Measurements from ENCODE around the gene DIP2C. TPM values are rescaled to one million over a fixed set of nuclear protein-coding genes. Genes with fewer than 3 reads are reported as not detected.

The DIP2C gene
- total RNA-seq, 2 experiments from 2014 or later = 0.85 to 0.95 TPM

DNA sequence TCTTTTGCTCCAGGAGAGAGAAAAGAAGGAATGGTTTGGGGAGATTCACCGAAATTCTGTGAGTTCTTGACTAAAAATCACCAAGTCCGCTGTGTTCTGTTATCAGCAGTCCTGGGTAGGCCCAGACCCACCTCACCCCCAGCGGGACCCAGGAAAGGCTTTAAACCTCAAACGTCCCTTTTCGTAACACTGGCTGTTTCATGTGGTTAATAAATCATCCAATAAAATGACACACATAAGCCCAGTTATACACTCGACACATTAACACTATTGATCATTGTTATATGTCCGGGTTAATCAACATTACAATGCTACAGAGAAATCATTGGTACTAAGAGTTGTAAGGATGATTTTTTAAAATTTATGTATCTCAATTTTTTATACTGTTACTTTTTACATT is 25.2 kb downstream of the DIP2C start:
- POLR2A ChIA-PET = no interaction called here
- intact Hi-C loops (cut with micrococcal nuclease) = no loop called here
- H3K9me3 Mint-ChIP-seq = no peaks in the 10 kb centered on the region
- CTCF ChIA-PET = no interaction called here
- peaks cover 2% of the 10 kb centered on the region for H3K27me3 Mint-ChIP-seq
- no peak overlapping the region for H3K4me3 Mint-ChIP-seq
- DNase-seq = no peak
- TF ChIP-seq, protein P1, sequence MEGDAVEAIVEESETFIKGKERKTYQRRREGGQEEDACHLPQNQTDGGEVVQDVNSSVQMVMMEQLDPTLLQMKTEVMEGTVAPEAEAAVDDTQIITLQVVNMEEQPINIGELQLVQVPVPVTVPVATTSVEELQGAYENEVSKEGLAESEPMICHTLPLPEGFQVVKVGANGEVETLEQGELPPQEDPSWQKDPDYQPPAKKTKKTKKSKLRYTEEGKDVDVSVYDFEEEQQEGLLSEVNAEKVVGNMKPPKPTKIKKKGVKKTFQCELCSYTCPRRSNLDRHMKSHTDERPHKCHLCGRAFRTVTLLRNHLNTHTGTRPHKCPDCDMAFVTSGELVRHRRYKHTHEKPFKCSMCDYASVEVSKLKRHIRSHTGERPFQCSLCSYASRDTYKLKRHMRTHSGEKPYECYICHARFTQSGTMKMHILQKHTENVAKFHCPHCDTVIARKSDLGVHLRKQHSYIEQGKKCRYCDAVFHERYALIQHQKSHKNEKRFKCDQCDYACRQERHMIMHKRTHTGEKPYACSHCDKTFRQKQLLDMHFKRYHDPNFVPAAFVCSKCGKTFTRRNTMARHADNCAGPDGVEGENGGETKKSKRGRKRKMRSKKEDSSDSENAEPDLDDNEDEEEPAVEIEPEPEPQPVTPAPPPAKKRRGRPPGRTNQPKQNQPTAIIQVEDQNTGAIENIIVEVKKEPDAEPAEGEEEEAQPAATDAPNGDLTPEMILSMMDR (IDR thresholded peaks at IDR 0.05) = no peak
- no peak for ATAC-seq
- H3K4me1 Mint-ChIP-seq (ENCODE audit: low read depth) = peaks cover 3% of the 10 kb centered on the region
- no peaks in the 10 kb centered on the region for H3K36me3 Mint-ChIP-seq (ENCODE audit: low read depth)
- no peak overlapping the region for H3K27ac Mint-ChIP-seq

DNA sequence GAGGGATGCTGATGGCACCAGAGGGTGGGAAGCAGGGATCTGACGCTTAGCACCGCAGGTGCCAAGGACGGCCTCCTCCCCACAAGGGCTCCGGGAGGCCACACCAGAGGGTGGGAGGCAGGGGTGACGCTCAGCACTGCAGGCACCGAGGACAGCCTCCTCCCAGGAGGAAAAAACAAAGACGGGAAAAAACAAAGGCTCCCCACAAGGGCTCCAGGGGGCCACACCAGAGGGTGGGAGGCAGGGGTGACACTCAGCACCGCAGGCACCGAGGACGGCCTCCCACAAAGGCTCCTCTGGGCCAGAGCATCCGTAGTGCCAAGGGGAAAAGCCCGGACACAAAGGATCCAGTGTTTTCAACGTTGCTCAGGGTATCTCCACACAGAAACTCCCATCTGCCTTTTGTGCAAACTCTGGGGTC is 25.6 kb downstream of the DIP2C start:
- TF ChIP-seq, protein P1 (IDR thresholded peaks at IDR 0.05) = no peak
- no peak overlapping the region for H3K27ac Mint-ChIP-seq
- CTCF ChIA-PET = no interaction called here
- H3K27me3 Mint-ChIP-seq = peaks cover 3% of the 10 kb centered on the region
- no peak for ATAC-seq
- no peak overlapping the region for H3K4me3 Mint-ChIP-seq
- intact Hi-C loops (cut with micrococcal nuclease) = no loop called here
- H3K36me3 Mint-ChIP-seq (ENCODE audit: low read depth) = no peaks in the 10 kb centered on the region
- H3K4me1 Mint-ChIP-seq (ENCODE audit: low read depth) = peaks cover 3% of the 10 kb centered on the region
- no peak for DNase-seq
- no peaks in the 10 kb centered on the region for H3K9me3 Mint-ChIP-seq
- POLR2A ChIA-PET = no interaction called here

DNA sequence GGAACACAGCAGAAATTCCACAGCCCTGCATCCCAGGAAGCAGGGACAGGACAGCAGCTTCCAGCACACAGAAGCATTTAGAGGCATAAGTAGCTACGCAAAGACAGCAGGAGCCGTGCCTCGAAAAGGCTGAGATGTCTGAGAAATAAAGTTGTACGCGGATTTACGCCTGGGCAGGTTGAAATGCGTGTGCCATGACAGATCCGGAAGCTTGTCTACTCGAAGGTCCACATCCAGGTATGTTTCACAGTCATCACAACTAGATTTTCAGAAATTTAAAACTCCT is 26.1 kb downstream of the DIP2C start:
- no peak overlapping the region for H3K27ac Mint-ChIP-seq
- H3K4me1 Mint-ChIP-seq (ENCODE audit: low read depth) = peaks cover 3% of the 10 kb centered on the region
- no peak for ATAC-seq
- TF ChIP-seq, protein P1 (IDR thresholded peaks at IDR 0.05) = no peak
- DNase-seq = no peak
- H3K27me3 Mint-ChIP-seq = peaks cover 4% of the 10 kb centered on the region
- no peaks in the 10 kb centered on the region for H3K9me3 Mint-ChIP-seq
- H3K4me3 Mint-ChIP-seq = no peak overlapping the region
- no peaks in the 10 kb centered on the region for H3K36me3 Mint-ChIP-seq (ENCODE audit: low read depth)
- ChIA-PET CTCF (no interaction called here), POLR2A (no interaction called here)
- intact Hi-C loops (cut with micrococcal nuclease) = no loop called here

DNA sequence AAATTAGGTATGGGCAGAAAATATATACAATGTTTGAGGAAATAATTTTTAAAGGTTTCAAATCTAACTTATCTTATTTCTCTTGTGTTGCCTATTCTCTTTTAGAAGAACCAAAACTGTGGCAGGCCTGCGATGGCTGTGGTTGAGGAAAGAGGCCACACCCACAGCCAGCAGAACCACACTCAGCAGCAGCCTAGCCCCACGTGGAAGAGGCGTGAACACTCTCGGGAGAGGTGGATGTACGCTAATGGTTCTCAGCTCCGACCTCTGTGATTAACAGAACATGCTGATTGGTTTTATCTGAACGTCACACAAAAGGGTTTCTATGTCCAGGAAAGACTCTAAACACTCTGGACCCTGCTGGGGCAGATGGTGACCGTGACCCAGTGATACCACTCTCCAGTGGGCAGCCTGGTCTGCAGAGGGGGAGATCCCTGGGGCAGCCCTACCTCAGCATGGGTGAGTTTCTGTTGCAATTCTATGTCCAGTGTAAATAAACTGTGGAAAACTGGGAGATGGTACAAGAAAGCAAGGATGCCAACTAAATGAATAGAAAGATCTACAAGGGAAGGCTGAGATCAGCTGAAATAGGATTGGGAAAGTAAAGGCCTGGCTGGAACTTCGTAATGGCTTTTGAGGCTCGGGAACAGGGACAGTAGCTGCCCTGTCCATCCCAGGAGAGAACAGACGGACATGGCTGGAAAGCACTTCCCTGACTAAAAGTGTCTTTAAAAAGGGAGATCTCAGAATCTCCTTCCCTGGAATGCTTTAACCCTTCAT is 26.6 kb downstream of the DIP2C start:
- intact Hi-C loops (cut with micrococcal nuclease) = no loop called here
- Mint-ChIP-seq H3K36me3 (ENCODE audit: low read depth) (no peaks in the 10 kb centered on the region), H3K27me3 (peaks cover 4% of the 10 kb centered on the region), H3K27ac (no peak overlapping the region), H3K4me1 (ENCODE audit: low read depth) (peaks cover 3% of the 10 kb centered on the region), H3K4me3 (no peak overlapping the region), H3K9me3 (no peaks in the 10 kb centered on the region)
- TF ChIP-seq, protein P1 (IDR thresholded peaks at IDR 0.05) = no peak
- ChIA-PET POLR2A (no interaction called here), CTCF (no interaction called here)
- DNase-seq (no peak), ATAC-seq (no peak)

DNA sequence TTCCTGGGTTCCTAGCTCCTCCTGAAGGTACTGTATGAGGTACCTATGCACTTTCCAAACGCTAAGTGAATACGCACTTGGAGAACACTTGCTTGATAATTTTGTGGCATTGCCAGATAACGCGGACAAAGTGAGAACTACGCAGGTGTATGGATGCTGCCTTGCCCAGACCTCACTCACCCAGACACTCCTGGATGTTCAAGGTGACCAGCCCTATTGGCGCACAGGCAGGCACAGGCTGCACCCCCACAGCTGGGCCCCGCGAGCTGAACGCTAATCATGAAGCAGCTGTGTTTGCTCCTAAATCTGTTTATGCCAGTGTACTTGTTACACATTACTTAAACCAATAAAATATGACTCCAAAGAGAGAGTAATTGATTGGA is 27.3 kb downstream of the DIP2C start:
- intact Hi-C loops (cut with micrococcal nuclease) = no loop called here
- Mint-ChIP-seq H3K4me3 (no peak overlapping the region), H3K36me3 (ENCODE audit: low read depth) (no peaks in the 10 kb centered on the region), H3K27ac (no peak overlapping the region), H3K4me1 (ENCODE audit: low read depth) (peaks cover 3% of the 10 kb centered on the region), H3K27me3 (peaks cover 4% of the 10 kb centered on the region), H3K9me3 (no peaks in the 10 kb centered on the region)
- no peak for ATAC-seq
- ChIA-PET CTCF (no interaction called here), POLR2A (no interaction called here)
- no peak for DNase-seq
- TF ChIP-seq, protein P1 (IDR thresholded peaks at IDR 0.05) = no peak
